OCI-LY7 (cell line): ENCODE data around the gene TMEM250.

Source experiments
- CTCF ChIP-seq: fragments of 200-600 bp; sonication (generic); conservative IDR thresholded peaks from 2 replicates; pipeline ENCODE4 v1.5.1; 2014; ENCODE audit warnings: mild to moderate bottlenecking, antibody characterized with exemption, low read length, moderate library complexity, mixed read lengths
- EZH2phosphoT487 ChIP-seq: fragments of 200-600 bp; sonication (generic); IDR thresholded peaks from 2 replicates; pipeline ENCODE4 v1.6.1; 2018; ENCODE audit warnings: low read depth, borderline replicate concordance, mild to moderate bottlenecking, mixed run types, antibody characterized with exemption, low read length, moderate library complexity, mixed read lengths

DNA sequence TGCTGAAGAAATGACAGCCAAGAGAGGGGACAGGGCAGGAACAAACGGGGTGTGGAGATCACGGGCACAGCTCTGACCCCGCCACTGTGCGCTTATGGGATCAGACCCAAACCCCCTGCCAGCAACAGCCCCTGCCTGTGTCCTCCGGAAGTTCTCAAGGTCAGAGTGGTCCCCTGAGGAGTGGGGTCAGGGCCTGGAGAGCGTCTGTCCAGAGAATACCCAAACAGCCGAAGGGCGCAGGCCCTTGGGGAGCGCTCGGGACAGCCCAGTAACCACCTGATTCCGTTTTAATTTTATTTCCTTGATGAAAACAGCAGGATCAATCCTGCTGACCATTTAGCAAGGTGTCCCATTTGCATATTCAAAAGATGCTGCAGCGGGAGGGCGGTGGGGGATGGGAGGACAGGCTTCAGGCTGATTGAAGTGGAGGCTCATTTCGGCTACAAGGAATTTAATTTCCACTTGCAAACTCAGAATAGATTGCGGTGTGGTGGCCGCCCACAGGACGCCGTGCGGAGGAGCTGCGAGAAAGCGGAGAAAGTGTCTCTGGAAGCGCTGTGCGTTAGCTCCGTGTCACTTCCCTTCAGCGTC is 32.6 kb upstream of the TMEM250 start:
- TF ChIP-seq CTCF (no peak), EZH2phosphoT487 (no peak)
